ENCODE data around the gene SLC6A14.

SLC6A14 gene

GRCh38 chrX:116436358-116436816, at the start of gene SLC6A14:
Gene SLC6A14 (plus strand): TSS chrX:116436606. CDS start chrX:116436710, 104 bp downstream.
- DNase-seq: no peak

GRCh38 chrX:116395752-116396151, 40.7 kb upstream of the SLC6A14 start:
- no peak for DNase-seq

GRCh38 chrX:116399681-116400080, 36.7 kb upstream of the SLC6A14 start:
- DNase-seq: no peak

- no peak for DNase-seq
These were observed 27.2 kb upstream of the SLC6A14 start for GRCh38 chrX:116409219-116409618.

GRCh38 chrX:116413273-116413672, 23.1 kb upstream of the SLC6A14 start:
- DNase-seq: no peak

GRCh38 chrX:116417214-116417613, 19.2 kb upstream of the SLC6A14 start:
- DNase-seq: no peak

GRCh38 chrX:116417968-116418367, 18.4 kb upstream of the SLC6A14 start:
- DNase-seq: no peak

GRCh38 chrX:116427978-116428377, 8.4 kb upstream of the SLC6A14 start:
- DNase-seq: no peak

GRCh38 chrX:116435597-116435996, 809 bp upstream of the SLC6A14 start:
- DNase-seq: no peak

GRCh38 chrX:116449156-116449555, 12.8 kb downstream of the SLC6A14 start:
- DNase-seq: no peak

GRCh38 chrX:116462822-116463221, 26.4 kb downstream of the SLC6A14 start, which contains the start of gene CT83:
Gene CT83 (minus strand): TSS chrX:116462976. CDS start chrX:116462856, 120 bp downstream.
- DNase-seq: no peak

GRCh38 chrX:116480059-116480458, 43.7 kb downstream of the SLC6A14 start:
- no peak for DNase-seq

- DNase-seq: no peak
These were observed 53.7 kb downstream of the SLC6A14 start for GRCh38 chrX:116490104-116490503.

GRCh38 chrX:116493271-116493670, 56.9 kb downstream of the SLC6A14 start:
- no peak for DNase-seq

- no peak for DNase-seq
These were observed 63.4 kb downstream of the SLC6A14 start for GRCh38 chrX:116499780-116500179.
